GM10266 (cell line): ENCODE measurements around the gene TMEM170A.

Experiments used
- DNase-seq: peaks from one replicate; pipeline ENCODE4 v3.0.0; 2012; ENCODE audit errors: extremely low spot score
- TF ChIP-seq, protein P1 (sequence below): IDR thresholded peaks from 2 replicates; pipeline ENCODE4 v1.5.1; 2012; ENCODE audit warnings: mild to moderate bottlenecking, low read depth; ENCODE audit not compliant: control insufficient read depth, insufficient read depth; ENCODE audit errors: missing control alignments

TMEM170A gene

DNA sequence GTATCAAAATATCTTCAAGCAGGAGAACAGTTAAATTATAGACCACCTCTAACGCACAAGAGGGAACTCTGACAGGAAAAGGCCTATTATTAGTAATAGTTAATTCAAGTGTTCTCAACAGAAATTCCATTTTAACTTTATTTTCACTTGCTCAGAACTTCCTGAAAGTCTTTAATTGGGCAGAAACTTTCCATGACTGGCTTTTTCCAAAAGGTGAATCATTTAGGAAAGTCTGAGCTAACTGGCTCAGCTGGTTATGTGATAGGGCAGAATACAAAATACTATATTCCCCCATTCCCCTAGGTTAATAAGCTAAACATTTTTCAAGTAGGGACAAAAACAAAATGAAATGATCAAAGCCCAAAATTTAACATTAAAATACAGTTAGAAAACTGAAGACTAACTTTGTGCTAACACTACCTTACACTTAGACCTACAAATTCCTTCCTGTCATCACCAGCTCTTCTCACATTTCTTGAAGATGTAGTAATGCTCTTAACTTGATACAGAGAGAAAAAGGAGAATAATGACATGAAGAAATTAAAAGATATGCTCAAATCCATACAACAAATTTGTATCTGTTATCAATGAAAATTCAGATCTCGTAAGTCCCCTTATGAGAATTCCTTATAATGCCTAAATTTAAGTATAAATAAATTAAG is 62.2 kb downstream of the TMEM170A start:
- TF ChIP-seq, protein P1, sequence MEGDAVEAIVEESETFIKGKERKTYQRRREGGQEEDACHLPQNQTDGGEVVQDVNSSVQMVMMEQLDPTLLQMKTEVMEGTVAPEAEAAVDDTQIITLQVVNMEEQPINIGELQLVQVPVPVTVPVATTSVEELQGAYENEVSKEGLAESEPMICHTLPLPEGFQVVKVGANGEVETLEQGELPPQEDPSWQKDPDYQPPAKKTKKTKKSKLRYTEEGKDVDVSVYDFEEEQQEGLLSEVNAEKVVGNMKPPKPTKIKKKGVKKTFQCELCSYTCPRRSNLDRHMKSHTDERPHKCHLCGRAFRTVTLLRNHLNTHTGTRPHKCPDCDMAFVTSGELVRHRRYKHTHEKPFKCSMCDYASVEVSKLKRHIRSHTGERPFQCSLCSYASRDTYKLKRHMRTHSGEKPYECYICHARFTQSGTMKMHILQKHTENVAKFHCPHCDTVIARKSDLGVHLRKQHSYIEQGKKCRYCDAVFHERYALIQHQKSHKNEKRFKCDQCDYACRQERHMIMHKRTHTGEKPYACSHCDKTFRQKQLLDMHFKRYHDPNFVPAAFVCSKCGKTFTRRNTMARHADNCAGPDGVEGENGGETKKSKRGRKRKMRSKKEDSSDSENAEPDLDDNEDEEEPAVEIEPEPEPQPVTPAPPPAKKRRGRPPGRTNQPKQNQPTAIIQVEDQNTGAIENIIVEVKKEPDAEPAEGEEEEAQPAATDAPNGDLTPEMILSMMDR: no peak
- no peak for DNase-seq

DNA sequence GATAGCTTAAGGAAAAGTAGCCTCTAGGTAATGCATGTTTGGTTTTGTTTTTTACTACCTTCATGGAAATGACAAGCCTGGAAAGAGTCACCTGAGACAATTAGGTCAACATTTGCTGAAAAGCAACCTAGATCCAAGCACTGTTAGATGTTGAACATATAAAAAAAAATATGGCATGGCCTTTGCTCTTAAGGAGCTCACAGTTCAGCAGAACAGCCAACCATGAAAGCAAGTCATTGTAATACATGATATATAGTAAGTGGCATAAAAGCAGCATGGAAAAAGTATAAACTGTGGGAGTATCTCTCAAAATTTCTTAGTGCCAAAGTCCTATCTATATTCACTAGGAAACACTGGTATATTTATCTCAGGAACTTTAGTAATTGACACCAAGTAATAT is 62.8 kb downstream of the TMEM170A start:
- TF ChIP-seq, protein P1: no peak

DNA sequence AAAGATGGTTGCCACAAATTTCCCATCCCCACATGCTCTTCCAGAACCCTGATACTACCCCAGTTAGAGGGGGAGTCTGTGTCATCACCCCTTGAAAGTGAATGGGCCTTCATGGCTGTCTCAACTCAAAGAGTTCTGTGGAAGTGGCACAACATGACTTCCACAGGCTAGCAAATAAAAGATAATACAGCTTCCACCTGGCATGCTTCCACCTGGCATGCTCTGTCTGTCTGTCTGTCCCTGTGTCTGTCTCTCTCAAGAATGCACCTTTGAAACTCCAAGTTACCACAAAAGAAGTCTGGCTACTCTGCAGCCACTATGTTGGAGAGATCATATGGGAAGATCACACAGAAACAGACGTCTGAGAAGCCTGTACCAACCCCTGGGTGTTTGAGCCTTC is 66.2 kb downstream of the TMEM170A start:
- no peak for DNase-seq
- TF ChIP-seq, protein P1: no peak

More for the DNA sequence above, 62.8 kb downstream of the TMEM170A start:
- DNase-seq: no peak

DNA sequence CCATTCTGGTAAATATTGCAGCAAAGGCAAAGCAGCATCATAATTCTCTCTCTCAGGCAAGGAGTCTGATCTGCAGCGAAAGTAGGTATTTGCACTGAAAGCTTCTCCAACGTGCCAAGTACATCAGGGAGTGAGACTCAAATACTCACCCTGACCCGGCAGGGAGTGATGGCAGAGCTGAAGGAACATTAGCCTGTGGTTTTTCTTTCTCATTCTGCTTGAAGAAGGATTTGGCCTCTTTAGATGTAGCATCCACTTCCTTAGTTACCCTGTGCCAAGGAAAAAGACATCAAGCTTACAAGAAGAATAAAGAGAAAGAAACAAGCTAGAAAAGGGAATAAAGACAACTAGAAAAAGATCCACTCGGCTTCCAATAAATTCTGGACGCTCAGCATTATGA is 69.5 kb downstream of the TMEM170A start:
- TF ChIP-seq, protein P1: no peak
- DNase-seq: no peak
